Esophagus squamous epithelium (tissue), 4 donors: ENCODE results near the gene RAB29.

Source experiments
- POLR2A ChIP-seq, 4 donors: fragments of 450-650 bp; IDR thresholded peaks; one replicate each; pipeline ENCODE4 v1.6.1; 2017; ENCODE audit warnings: antibody characterized with exemption in 4 of 4, mild to moderate bottlenecking in 4 of 4, moderate library complexity in 3 of 4
- TF ChIP-seq, protein P1 (sequence below), 6 experiments: fragments of 450-650 bp in 4 of 6; fragments of 200-600 bp in 2 of 6; sonication (generic) in 2 of 6; IDR thresholded peaks; one replicate each; pipeline ENCODE4 v1.5.1; 2016 to 2019; ENCODE audit warnings: antibody characterized with exemption in 6 of 6, mild to moderate bottlenecking in 4 of 6, moderate library complexity in 4 of 6

GRCh38 chr1:205800981-205801703 lies 25.9 kb upstream of the RAB29 start:
- TF ChIP-seq, protein P1, sequence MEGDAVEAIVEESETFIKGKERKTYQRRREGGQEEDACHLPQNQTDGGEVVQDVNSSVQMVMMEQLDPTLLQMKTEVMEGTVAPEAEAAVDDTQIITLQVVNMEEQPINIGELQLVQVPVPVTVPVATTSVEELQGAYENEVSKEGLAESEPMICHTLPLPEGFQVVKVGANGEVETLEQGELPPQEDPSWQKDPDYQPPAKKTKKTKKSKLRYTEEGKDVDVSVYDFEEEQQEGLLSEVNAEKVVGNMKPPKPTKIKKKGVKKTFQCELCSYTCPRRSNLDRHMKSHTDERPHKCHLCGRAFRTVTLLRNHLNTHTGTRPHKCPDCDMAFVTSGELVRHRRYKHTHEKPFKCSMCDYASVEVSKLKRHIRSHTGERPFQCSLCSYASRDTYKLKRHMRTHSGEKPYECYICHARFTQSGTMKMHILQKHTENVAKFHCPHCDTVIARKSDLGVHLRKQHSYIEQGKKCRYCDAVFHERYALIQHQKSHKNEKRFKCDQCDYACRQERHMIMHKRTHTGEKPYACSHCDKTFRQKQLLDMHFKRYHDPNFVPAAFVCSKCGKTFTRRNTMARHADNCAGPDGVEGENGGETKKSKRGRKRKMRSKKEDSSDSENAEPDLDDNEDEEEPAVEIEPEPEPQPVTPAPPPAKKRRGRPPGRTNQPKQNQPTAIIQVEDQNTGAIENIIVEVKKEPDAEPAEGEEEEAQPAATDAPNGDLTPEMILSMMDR (IDR thresholded peaks at IDR 0.05), result no peak
- no peak for TF ChIP-seq POLR2A (IDR thresholded peaks at IDR 0.05)
